ENCODE measurements around the gene RNF166.
A peak's percentile ranks its signal among the peaks of the same experiment; 100 is the strongest.

Gene RNF166

GRCh38 chr16:88732172-88732960 is 26.2 kb upstream of the RNF166 start:
- H3K4me3 ChIP-seq (ENCODE audit: low read depth, low read length), result no peak overlapping the region
- no peak for DNase-seq
- H3K9me3 ChIP-seq, result peaks cover 3% of the 10 kb centered on the region; the same call in 1 of the 2 replicates
- no peaks in the 10 kb centered on the region for H3K36me3 ChIP-seq
- TF ChIP-seq CTCF (IDR thresholded peaks at IDR 0.05; ENCODE audit: low read depth, low read length), result no peak
- peaks cover 14% of the 10 kb centered on the region for H3K4me1 ChIP-seq
- peaks cover 41% of the 10 kb centered on the region for H3K27me3 ChIP-seq

DNA sequence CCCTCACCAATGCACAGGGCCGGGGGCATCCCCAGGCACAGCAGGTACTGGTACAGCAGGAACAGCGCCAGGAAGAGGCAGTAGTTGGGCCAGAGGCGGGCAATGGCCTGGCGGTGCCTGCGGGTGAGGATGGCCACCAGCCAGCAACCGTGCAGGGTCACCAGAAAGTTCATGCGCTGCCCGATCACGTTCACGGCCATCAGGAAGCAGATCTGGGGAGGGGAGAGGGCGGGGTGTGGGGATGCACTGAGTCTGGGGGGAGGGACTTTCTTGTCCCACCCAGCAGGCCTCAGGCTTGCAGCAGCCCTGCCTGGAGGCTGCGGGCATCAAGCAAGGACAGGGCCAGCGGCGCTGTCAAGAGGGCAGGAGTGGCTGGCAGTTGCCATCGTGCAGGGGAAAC is 25.5 kb upstream of the RNF166 start:
- H3K4me1 ChIP-seq, result peaks cover 17% of the 10 kb centered on the region
- peaks cover 4% of the 10 kb centered on the region; the same call in 1 of the 2 replicates for H3K36me3 ChIP-seq
- no peak for DNase-seq
- H3K9me3 ChIP-seq, result peaks cover 3% of the 10 kb centered on the region; the same call in 1 of the 2 replicates
- peaks cover 37% of the 10 kb centered on the region for H3K27me3 ChIP-seq
- H3K4me3 ChIP-seq (ENCODE audit: low read depth, low read length), result peak overlapping the region; percentile 44
- TF ChIP-seq CTCF (IDR thresholded peaks at IDR 0.05; ENCODE audit: low read depth, low read length), result no peak

DNA sequence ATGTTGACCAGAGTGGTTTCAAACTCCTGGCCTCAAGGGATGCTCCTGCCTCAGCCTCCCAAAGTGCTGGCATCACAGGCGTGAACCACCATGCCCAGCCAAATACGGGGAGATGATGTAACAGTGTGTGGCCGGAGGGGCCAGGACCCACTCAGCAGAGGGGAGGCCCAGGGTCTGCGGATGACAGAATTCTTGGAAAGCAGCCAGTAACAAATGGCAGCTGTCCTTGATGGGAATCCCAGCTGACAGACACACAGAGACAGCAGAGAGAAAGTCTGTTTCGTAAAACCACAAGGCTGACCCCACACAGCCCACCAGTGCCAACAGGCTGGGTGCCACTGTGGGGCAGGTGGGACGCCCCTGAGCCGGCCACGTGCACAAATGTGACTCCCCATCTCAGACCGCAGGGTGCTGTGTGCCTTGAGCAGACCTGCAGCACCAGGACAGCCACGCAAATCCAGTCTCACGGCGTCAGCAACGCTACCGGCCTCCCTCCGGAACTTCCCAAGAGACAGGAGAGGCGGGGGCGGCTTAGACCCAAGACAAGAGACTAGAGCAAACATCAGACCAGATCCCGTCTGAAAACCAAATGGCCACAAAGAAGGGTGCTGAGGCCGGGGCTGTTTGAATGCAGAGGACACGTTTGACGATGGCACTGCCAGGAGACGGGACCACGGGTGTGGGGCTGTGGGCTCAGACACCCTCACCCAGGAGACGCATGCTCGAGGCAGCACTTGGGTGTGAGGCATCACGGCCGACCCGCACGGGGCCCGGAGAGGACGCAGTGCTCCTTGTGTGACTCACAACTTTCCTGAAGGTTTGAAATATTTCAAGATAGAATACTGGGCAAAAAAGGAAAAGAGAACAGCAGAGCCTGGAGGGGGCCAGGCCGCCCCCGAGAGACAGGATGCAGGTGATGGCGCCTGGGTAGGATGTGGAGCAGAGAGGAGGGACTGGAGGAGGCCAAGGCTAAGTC is 24.7 kb upstream of the RNF166 start:
- Histone ChIP-seq H3K9me3 (peaks cover 3% of the 10 kb centered on the region; the same call in 1 of the 2 replicates), H3K27me3 (peaks cover 33% of the 10 kb centered on the region), H3K36me3 (peaks cover 4% of the 10 kb centered on the region; the same call in 1 of the 2 replicates), H3K4me3 (ENCODE audit: low read depth, low read length) (peak overlapping the region; percentile 44), H3K4me1 (peaks cover 21% of the 10 kb centered on the region)
- peak; percentile 78 for DNase-seq
- no peak for TF ChIP-seq CTCF (IDR thresholded peaks at IDR 0.05; ENCODE audit: low read depth, low read length)

GRCh38 chr16:88727871-88728270 is 21.7 kb upstream of the RNF166 start:
- DNase-seq, result peak; percentile 87
- TF ChIP-seq CTCF (IDR thresholded peaks at IDR 0.05; ENCODE audit: low read depth, low read length), result no peak
- Histone ChIP-seq H3K9me3 (peaks cover 3% of the 10 kb centered on the region; the same call in 1 of the 2 replicates), H3K4me3 (ENCODE audit: low read depth, low read length) (no peak overlapping the region), H3K4me1 (peaks cover 32% of the 10 kb centered on the region), H3K36me3 (peaks cover 4% of the 10 kb centered on the region; the same call in 1 of the 2 replicates), H3K27me3 (peaks cover 4% of the 10 kb centered on the region)

DNA sequence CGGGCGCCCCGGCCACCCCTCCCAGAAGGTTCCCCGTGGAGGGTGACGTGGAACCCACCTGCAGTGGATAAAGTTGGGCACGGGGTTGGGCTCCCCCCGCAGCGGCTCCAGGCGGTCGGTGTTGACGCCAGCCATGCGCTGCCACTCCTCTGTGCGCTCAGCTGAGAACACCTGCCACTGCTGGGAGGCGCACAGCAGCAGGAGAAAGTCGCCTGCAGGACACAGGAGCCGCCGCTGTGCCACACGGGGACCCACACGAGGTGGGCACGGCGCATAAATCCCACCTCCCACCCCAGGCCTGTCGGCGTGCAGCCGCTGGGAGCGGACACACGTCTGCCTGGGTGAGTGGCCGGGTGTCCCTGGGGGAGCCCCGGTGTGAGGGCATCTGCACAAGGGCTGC is 20.8 kb upstream of the RNF166 start:
- Histone ChIP-seq H3K4me3 (ENCODE audit: low read depth, low read length) (no peak overlapping the region), H3K4me1 (peaks cover 32% of the 10 kb centered on the region), H3K9me3 (peaks cover 3% of the 10 kb centered on the region; the same call in 1 of the 2 replicates), H3K36me3 (peaks cover 4% of the 10 kb centered on the region; the same call in 1 of the 2 replicates), H3K27me3 (no peaks in the 10 kb centered on the region)
- DNase-seq, result no peak
- TF ChIP-seq CTCF (IDR thresholded peaks at IDR 0.05; ENCODE audit: low read depth, low read length), result no peak
